Fibroblast of skin of abdomen (primary cell): ENCODE measurements around the gene KCNK16.

Source experiments
- DNase-seq: peaks from one replicate; pipeline ENCODE4 v3.0.0-alpha.2; 2013

The KCNK16 gene

DNA sequence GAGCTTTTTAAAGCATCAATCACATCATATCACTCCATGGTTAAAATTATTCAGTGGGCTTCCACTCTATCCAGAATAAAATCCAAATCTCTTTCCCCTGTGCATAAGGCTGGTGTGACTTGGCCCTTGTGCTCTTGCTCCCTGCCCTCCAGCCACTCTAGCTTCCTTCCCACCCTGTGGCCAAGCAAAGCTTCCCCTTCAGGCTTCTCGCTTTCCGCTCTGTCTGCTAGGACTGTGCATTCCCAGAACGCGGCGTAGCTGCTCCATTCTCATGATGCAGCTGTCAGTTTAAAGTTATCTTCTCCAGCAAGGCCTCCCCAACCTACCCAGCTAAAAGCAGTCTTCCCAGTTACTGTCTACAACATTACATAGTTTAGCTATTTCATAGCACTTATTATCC, 19.4 kb upstream of the KCNK16 start:
- DNase-seq = no peak

- DNase-seq = no peak
These were observed 18.9 kb upstream of the KCNK16 start for GRCh38 chr6:39341352-39341751.

DNA sequence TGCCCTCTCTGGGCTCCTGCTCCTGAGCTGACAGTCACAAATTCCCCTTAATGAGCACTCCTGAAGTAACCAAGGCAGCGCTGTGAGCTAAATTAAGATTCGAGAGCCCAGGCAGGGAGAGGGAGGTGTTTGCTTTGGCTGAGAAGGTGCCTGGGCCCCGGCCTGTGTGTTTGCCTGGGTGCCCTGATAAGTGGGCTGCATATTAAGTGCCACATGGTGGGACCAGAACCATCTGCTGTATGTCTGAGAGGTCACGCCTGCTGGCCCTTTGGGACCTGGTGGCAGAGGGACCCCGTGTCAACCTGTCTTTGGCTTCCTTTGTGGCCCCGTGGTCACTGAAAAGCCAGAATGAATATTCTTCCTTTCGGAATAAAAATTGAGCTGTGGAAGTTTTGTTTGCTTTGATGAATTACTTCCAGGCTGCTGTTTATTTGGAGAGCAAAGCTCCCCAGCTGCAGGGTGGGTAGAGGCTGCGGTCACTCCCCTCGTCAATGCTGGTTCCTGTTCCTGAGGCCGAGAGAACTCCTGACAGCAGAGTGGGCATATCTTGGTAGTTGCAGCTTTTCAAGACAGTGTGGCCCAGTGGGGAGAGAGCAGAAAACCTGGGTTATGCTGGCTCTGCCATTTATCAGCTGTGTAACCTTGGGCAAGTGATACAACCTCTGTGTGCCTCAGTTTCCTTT, 17.5 kb upstream of the KCNK16 start:
- no peak for DNase-seq

- DNase-seq = no peak
These were observed 16.8 kb upstream of the KCNK16 start for GRCh38 chr6:39339096-39339867.

GRCh38 chr6:39338397-39338796, 15.9 kb upstream of the KCNK16 start:
- no peak for DNase-seq

DNA sequence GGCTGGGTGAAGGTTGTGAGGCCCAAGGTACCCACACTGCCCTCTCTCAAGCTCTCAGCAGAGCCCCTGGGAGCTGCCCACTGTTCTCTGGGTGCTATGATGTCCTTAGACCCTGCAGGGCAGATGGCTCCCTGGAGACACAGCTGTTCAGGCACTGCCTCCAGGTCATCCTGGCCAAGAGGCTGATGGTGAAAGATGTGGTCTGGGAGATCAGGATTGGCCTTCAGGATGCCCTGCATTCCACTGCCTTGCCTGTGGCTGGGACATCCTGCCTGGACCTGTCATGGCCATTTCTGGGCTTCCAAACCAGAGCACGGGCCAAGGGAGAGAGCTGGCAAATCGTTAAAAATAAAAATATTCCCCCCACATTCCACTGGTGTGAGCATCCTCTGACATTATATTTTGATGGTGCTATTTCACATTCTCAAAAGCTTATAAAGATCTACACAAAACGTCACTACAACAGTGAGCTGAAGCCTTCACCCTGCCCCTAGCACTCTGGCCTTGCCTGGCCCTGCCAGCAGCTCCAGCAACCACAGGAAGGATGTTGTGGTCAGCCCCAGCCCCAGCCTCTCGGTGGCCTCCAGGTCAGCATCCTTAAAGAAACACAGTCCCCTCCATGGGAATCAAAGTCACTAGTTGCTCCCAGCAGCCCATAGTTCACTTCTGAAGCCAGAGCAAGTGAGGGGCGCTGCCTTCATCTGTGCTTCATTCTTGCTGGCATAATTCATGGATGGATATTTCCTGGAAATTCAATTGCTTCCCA, 13.5 kb upstream of the KCNK16 start:
- DNase-seq = no peak

DNA sequence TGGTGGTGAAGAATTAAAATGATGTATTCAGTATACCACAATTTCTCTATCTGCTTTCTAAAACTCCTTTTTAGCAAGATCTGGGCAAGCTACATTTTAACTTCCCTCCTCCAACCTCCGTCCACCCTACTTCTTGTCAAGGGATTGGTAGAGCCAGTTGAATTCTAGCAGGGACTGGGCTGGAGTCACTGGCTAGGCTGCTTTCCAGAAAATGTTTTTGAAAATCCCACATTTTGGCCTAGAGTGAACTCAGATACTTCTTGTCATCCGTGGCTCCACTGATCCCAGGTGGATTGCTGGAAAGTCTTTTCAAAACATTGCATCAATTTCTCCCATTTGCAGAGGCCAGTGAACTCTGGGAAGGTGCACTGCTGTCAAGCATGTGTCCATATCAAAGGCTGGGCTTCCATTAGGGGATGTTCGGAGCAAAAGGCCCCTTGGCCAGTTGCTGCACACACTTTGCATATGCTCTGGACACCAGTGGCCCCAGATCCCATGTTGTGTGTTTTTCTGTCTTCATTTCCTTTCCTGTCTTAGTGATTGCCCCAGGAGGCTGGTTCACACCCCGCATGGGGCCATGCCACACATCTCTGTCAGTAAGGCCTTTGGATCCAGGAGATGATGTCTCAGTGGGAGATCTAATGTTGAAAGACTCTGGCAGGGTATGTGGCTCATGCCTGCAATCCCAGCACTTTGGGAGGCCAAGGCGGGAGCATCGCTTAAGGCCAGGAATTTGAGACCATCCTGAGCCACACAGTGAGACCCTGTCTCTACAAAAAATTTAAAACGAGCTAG, 11.3 kb upstream of the KCNK16 start:
- no peak for DNase-seq

DNA sequence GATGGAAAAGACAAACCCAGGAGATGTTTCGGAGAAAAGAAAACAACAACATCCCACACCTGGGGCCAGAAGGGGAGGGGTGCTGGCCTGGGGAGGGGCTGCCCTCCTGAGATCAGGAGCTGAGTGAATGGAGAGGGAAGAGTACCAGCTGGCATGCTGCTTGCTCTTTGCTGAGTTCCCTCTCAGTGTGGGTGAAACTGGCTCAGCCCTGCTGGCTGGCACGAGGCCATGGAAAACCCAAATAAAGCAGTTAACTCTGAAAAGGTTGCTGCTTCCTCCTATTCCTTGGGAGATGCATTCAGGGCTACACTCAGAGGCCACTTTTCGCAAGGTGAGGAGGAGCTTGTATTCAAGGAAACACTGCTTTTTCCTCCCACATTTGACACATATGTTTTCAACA, 8.0 kb upstream of the KCNK16 start:
- no peak for DNase-seq

DNA sequence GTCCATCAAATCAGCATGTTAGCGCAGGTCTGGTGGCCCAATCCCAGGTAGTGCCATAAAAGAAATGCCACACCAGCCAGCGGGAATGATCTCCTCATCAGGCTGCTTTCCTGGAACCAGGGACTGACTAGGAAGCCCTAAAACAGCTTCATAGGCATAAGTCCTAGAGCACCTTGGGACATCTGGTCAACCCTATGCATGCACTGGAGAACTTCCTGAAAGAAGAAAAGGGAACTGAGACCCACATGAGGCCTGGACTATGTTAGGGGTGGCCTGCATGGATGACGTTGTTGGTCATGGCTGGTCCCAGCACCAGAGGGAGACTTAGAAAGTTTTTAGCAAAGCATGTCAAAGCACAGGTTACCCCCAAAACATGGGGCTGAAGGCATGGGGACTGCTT, 7.6 kb upstream of the KCNK16 start:
- DNase-seq = no peak

GRCh38 chr6:39328066-39328465, 5.6 kb upstream of the KCNK16 start:
- no peak for DNase-seq

DNA sequence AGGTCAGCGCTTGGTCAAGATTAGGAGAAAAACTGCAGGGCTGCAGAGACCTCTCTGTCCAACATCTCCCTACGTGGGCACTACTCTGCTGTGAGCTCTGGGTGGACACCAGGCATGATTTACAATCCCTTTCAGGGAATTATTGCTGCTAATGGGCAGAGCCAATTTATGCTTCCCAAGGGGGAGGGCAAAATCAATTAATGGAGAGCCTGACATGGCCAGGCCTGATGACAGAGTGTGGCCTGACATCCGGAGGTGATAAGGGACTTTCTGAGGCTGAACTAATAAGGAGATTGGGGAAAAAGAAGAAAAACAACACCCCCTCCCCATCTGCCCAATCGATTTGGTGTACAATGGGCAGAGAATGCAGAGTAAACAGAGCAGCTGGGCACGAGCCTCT, 5.0 kb upstream of the KCNK16 start:
- no peak for DNase-seq

DNA sequence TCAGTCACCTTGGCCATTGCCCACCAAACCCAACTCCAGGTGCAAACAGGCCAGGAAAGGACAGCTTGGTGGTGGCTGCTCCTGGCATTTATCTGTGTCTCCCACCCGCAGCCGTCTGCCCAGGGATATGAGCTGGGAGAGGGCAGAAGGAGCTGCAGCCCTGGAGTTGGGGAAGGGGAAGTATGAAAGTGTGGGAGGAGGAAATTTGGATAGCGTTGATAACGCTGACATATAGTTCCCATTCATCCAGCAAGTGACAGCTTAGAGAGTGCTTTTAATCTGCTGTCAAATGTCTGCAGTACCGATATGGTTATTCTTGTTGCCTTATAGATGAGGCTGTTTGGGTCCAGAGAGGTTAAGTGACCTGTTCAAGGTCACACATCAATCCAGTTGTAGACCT, 741 bp downstream of the KCNK16 start:
- no peak for DNase-seq

- no peak for DNase-seq
These were observed 2.0 kb downstream of the KCNK16 start for GRCh38 chr6:39320363-39320984.

DNA sequence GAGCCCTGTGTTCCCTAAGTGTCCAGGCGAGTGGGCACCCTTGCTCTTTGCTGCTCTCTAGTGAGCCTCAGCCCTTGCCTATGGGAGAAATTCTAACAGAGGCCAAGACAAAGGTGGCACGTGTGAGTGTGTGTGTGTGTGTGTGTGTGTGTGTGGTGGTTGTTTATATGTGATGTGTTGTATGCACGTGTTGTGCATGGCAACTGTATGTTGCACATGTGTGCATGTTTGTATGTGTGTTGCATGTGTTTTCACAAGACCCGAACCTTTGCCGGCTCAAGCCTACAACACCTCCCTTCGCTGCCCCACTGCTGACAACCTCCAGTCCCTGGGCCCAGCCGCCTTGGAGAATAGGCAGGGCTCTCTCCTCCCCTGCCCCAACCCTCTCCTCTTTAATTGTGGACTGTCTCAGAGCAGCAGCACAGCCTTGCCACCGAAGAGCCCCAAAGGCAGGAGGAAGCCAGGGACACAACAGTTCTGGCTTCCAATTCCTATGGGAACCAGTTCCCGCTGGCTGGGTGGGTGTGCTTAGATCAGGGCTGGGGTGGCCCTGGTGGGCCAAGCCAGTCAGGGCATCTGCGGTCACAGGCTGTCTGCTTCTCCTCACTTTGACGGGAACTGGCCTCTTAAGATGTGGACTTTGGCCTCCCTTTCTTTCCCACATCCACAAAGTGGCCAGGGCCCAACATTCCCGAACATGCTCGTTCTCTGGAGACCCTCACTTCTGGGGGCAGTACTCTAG, 2.7 kb downstream of the KCNK16 start:
- no peak for DNase-seq

GRCh38 chr6:39317256-39317655, 5.2 kb downstream of the KCNK16 start:
- no peak for DNase-seq

DNA sequence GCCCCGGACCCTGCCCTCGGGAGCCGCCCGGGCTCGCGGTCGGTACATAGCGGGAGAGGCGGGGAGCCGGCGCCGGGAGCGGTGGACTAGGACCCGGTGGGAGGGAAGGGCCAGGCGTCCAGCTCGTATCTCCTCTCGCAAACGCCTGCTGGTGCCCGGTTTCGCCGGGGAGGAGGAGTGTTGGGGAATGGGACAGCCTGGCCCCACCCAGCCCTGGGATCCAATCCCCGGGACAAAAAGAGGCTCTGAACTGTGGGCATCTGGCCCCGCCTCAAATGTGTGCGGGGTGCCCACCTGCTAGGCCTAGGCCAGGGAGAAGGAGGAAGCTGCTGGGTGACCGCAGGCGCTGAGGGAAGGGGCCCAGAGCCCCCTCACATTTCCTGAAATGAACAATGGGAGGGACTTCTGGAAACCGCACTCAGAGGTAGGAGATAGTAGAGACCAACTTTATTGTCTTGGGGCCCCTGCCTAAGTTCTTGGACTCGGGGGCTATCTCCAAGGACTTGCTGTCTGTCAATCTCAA, 8.2 kb downstream of the KCNK16 start, which contains the start of gene KCNK17:
Gene KCNK17, minus strand, starts transcription at position 147 of the 523 bp plus-strand sequence. Its CDS starts 99 bp downstream, at position 48.
- no peak for DNase-seq

DNA sequence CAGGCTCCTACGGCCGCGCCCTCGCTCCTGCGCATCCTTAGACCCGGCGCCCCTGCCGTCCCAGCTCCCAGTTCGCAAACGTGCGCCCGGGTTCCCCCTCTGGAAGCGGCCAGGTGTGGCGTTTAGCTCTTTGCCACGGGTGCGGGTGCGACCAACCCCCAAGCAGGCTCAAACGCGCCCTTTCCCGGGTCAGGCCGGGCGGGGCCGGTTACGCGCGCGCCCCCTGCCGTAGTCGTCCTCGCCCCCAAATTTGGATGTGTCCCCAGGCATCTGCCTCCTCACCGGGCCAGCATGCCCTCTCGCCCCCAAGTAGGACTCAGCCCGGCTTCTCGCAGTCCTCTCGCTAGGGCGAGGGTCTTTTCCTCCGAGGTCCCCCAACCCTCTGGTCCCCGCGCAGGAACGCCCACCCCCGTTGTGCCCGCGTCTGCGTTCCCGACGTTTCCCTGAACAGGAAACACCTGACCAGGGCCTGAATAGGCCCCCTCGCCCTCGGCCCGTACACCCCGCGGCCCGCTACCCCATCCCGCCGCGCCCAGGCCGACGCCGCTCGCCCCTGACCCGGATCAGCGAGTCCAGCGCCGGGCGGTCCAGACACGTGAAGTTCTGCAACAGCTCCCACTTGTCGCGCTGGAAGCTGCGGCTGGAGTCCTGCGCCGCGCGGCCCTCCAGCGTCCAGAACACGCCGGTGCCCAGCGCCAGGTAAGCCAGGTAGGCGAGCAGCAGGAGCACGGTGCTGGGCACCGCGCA, 8.8 kb downstream of the KCNK16 start:
- no peak for DNase-seq

DNA sequence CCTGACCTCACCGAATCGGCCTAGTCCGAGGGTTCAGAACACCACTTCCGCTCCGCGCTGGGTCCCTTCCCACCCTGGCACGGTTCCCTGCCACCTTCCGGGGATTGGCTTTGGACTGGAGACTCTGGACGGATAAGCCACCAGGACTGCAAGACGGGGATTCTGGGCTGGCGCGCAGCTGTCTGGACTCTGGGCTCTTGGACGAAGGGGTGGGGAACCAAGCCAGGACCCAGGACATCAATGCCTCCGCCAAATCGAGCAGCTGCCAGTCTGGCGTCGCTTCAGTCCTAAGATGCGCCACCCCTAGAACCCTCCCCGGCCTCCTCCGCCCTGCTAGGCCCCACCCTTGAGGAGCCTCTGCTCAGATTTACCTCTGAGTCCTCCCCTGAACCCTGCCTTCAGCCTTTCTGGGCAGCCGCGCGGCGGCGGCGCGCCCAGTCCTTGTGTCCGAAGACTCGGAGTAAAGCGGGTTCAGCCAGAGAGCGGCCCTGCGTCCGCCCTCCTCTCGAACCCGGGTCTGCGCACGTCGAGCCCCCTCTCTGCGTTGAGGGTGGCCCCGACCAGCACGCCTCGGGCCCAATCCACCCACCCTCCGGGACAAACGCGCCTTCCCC, 9.5 kb downstream of the KCNK16 start:
- no peak for DNase-seq

DNA sequence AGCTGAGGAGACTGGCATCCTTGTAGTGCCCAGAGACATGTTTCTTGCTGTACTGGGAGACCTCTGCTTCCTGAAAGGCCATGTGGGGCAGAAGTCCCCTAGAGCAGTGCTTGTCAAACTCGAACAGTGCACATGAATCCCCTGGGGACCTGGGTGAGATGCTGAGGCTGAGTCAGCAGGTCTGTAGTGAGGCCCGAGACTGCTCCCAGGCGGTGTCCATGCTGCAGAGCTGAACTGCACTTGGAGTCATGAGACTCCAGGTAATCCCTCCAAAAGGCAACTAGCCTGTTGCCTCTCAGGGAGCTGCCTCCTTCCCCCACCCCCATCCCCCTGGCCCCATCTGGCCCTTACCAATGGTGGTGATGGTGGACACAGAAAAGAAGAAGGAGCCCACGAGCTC, 12.0 kb downstream of the KCNK16 start:
- DNase-seq = no peak
